Body of pancreas (tissue), 4 donors: ENCODE measurements around the gene CST8.

Source experiments
- CTCF ChIP-seq, 7 experiments: fragments of 450-650 bp in 4 of 7; fragments of 200-600 bp in 3 of 7; sonication (generic) in 3 of 7; IDR thresholded peaks; one replicate each; pipeline ENCODE4 v1.5.1; 2016 to 2019; ENCODE audit warnings: antibody characterized with exemption in 7 of 7
- POLR2A ChIP-seq, 3 donors: fragments of 450-650 bp; IDR thresholded peaks; one replicate each; pipeline ENCODE4 v1.6.1; 2016; ENCODE audit warnings: antibody characterized with exemption in 3 of 3, mild to moderate bottlenecking in 2 of 3

- no peak for TF ChIP-seq CTCF (IDR thresholded peaks at IDR 0.05)
- TF ChIP-seq POLR2A (IDR thresholded peaks at IDR 0.05) = no peak
Measured at GRCh38 chr20:23456409-23456808, 34.5 kb upstream of the CST8 start.
